WERI-Rb-1 (cell line): ENCODE measurements around the gene FRRS1L.

ENCODE experiments used
- DNase-seq: peaks from one replicate; pipeline ENCODE4 v3.0.0-alpha.2; 2020
- H3K27ac ChIP-seq: fragments of 250-450 bp; sonication (Bioruptor Pico); 2 replicates; pipeline ENCODE4 v1.5.1; 2020; ENCODE audit warnings: mild to moderate bottlenecking, moderate library complexity
- H3K27me3 ChIP-seq: fragments of 250-450 bp; sonication (Bioruptor Pico); 2 replicates; pipeline ENCODE4 v1.5.1; 2021; ENCODE audit warnings: mild to moderate bottlenecking, low read depth, moderate library complexity; ENCODE audit not compliant: insufficient read depth, severe bottlenecking
- H3K36me3 ChIP-seq: fragments of 250-450 bp; sonication (Bioruptor Pico); 2 replicates; pipeline ENCODE4 v1.5.1; 2020; ENCODE audit warnings: mild to moderate bottlenecking, moderate library complexity
- H3K4me3 ChIP-seq: 2 replicates; pipeline ENCODE4 v1.5.1; 2011; ENCODE audit warnings: low read depth, mild to moderate bottlenecking, control low read depth, low read length
- H3K9me3 ChIP-seq: fragments of 250-450 bp; sonication (Bioruptor Pico); 2 replicates; pipeline ENCODE4 v1.5.1; 2021; ENCODE audit warnings: mild to moderate bottlenecking, moderate library complexity; ENCODE audit not compliant: severe bottlenecking
- CTCF ChIP-seq: IDR thresholded peaks from 2 replicates; pipeline ENCODE4 v1.5.1; 2011; ENCODE audit warnings: low read depth, mild to moderate bottlenecking, control low read depth, inconsistent platforms, low read length

The FRRS1L gene

DNA sequence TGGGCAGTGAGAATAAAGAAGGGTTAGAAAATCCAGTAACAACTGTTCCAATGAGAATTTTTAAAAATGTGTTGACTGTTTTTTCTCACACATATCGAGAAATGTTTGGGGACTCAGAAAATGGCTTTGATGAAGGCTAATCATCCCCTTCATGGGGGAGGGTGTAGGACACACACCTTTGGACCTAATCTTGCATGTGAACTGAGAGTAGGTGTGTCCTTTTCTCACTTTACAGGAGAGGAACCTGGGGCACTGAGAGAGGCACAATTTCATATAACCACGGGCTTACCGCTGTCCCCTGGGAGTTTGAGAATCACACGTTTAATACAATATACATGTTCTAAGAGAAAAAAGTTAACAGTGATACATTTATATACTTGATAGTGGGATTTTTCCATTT, 17.3 kb downstream of the FRRS1L start:
- H3K4me3 ChIP-seq, result no peak overlapping the region
- H3K36me3 ChIP-seq, result no peaks in the 10 kb centered on the region
- no peaks in the 10 kb centered on the region for H3K27me3 ChIP-seq
- H3K27ac ChIP-seq, result no peak overlapping the region
- no peak for TF ChIP-seq CTCF
- no peak for DNase-seq
- peaks cover 9% of the 10 kb centered on the region for H3K9me3 ChIP-seq

- TF ChIP-seq CTCF, result no peak
- Histone ChIP-seq H3K27ac (no peak overlapping the region), H3K4me3 (no peak overlapping the region), H3K27me3 (no peaks in the 10 kb centered on the region), H3K36me3 (no peaks in the 10 kb centered on the region), H3K9me3 (peaks cover 9% of the 10 kb centered on the region)
- DNase-seq, result no peak
Measured at GRCh38 chr9:109149089-109149488, 18.0 kb downstream of the FRRS1L start.

GRCh38 chr9:109145051-109145450, 22.0 kb downstream of the FRRS1L start:
- Histone ChIP-seq H3K36me3 (no peaks in the 10 kb centered on the region; the same call in 1 of the 2 replicates), H3K27me3 (no peaks in the 10 kb centered on the region), H3K4me3 (no peak overlapping the region), H3K9me3 (no peaks in the 10 kb centered on the region), H3K27ac (no peak overlapping the region)
- no peak for DNase-seq
- TF ChIP-seq CTCF, result no peak

DNA sequence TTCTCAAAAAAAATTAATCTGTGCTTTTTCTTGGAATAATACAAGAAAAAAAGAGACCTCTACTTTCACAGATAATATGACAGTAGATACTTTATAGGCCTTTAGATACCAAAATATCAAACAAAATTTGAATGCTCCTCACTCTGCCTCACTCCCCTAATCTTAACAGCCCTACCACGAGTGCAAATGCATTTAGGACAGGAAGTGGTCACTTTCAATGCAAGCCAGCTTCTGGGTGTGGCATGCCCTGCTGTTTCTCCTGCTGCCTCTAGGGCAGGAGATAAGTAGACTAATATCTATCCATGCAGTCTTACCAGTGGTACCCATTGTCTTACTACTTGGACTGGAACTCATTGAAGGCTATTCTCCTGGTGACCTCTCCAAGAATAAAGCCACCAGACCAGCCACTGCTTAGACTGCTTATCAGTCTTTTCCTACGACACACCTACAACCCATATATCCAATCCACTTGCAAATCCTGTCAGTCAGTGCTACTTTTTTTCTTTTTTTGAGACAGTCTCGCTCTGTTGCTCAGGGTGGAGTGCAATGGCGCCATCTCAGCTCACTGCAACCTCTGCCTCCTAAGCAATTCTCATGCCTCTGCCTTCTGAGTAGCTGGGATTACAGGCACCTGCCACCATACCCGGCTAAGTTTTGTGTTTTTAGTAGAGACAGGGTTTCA, 23.0 kb downstream of the FRRS1L start:
- no peaks in the 10 kb centered on the region; the same call in 1 of the 2 replicates for H3K36me3 ChIP-seq
- no peak overlapping the region for H3K4me3 ChIP-seq

DNA sequence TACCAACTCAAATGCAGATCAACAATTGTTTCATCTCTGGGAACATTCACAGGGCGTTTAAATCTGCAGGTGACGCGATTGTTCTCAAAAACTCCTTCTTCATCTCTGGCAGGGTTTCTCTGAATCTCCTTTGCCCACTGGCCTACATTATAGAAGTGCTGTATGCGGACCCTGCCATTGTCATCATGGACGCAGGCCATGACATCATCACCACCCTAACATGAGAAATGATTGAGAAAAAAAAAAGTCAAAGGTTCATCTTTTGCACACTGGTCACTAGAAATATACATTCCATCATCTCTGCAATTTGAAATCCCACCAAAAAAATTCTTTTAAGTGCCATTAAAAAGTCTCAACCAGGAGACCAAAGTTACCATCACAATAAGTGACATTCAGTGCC, 25.7 kb downstream of the FRRS1L start:
- no peak for TF ChIP-seq CTCF
- no peak for DNase-seq
- H3K4me3 ChIP-seq, result no peak overlapping the region
- no peaks in the 10 kb centered on the region; the same call in 1 of the 2 replicates for H3K36me3 ChIP-seq
- no peak overlapping the region for H3K27ac ChIP-seq
- H3K9me3 ChIP-seq, result no peaks in the 10 kb centered on the region
- no peaks in the 10 kb centered on the region for H3K27me3 ChIP-seq

More for the DNA sequence above, 23.0 kb downstream of the FRRS1L start:
- TF ChIP-seq CTCF, result peak; percentile 67
- DNase-seq, result peak; percentile 49
- Histone ChIP-seq H3K27ac (no peak overlapping the region), H3K9me3 (no peaks in the 10 kb centered on the region), H3K27me3 (no peaks in the 10 kb centered on the region)

DNA sequence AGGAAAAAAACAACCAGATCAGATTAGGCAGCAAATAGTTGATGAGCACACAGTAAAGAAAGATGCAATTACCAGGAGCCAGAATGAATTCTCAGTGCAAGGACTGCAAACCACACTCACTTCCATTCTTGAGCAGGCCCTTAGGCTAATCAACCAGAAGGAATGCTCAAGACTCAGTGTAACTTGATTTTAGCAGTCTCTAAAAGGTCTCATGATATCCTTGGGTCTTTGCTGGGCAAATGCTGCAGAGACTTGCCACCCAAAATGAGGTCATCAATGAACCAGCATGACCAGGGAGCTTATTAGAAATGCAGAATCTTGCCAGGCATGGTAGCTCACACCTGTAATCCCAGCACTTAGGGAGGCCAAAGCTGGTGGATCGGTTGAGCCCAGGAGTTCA, 27.2 kb downstream of the FRRS1L start:
- Histone ChIP-seq H3K27me3 (no peaks in the 10 kb centered on the region), H3K4me3 (no peak overlapping the region), H3K36me3 (no peaks in the 10 kb centered on the region; the same call in 1 of the 2 replicates), H3K27ac (no peak overlapping the region), H3K9me3 (no peaks in the 10 kb centered on the region)
- no peak for DNase-seq
- TF ChIP-seq CTCF, result no peak
